IMR-90 (cell line): ENCODE measurements around the gene PPP1R2. TPM values are rescaled to one million over a fixed set of nuclear protein-coding genes. Genes with fewer than 3 reads are reported as not detected.

Source experiments
- ATAC-seq: fragments of 200-7000 bp; cut with Tn5 transposase; 2 replicates; pipeline ENCODE4 v1.9.1; 2020; ENCODE audit warnings: low read depth, mild to moderate bottlenecking, moderate library complexity
- BruUV-seq: library from RNA; stranded (reverse); fragments of 400-500 nt; replicated peaks from 2 replicates; lab custom pipeline; 2021; lab: Mats Ljungman, UMichigan
- CTCF ChIA-PET: fragments of 300-600 bp; formaldehyde crosslinking; extraction: SDS; loops from one replicate; lab custom pipeline; 2021; ENCODE audit warnings: antibody characterized with exemption; lab: Yijun Ruan, JAX
- POLR2A ChIA-PET: fragments of 300-600 bp; sonication (Branson Sonifier 250); formaldehyde crosslinking; loops from one replicate; lab custom pipeline; 2022; ENCODE audit warnings: antibody characterized with exemption; ENCODE audit not compliant: unreplicated experiment; lab: Charles Lee
- DNase-seq: peaks from one replicate; pipeline ENCODE4 v3.0.0; 2013
- H2AFZ ChIP-seq: replicated peaks from 2 replicates; pipeline ENCODE3; 2013; ENCODE audit warnings: low read length, mild to moderate bottlenecking; ENCODE audit not compliant: poor library complexity
- H2AK5ac ChIP-seq: 2 replicates; pipeline ENCODE4 v1.6.1; 2013; ENCODE audit warnings: low read depth, low read length, inconsistent platforms
- H2AK9ac ChIP-seq: replicated peaks from 2 replicates; pipeline ENCODE3; 2013; ENCODE audit warnings: mild to moderate bottlenecking, low read depth, low read length, moderate library complexity; ENCODE audit not compliant: poor library complexity
- H2BK120ac ChIP-seq: 2 replicates; pipeline ENCODE4 v1.6.1; 2013; ENCODE audit warnings: low read depth, low read length, inconsistent platforms
- H2BK15ac ChIP-seq: 3 replicates; pipeline ENCODE4 v1.6.1; 2013; ENCODE audit warnings: low read depth, low read length, inconsistent platforms
- H2BK20ac ChIP-seq: 2 replicates; pipeline ENCODE4 v1.6.1; 2013; ENCODE audit warnings: low read depth, mild to moderate bottlenecking, inconsistent platforms, low read length, moderate library complexity
- H2BK5ac ChIP-seq: 2 replicates; pipeline ENCODE4 v1.6.1; 2013; ENCODE audit warnings: mild to moderate bottlenecking, low read depth, low read length, inconsistent platforms; ENCODE audit not compliant: poor library complexity, severe bottlenecking
- H3K14ac ChIP-seq: replicated peaks from 2 replicates; pipeline ENCODE4 v1.6.1; 2013; ENCODE audit warnings: low read depth, low read length, inconsistent platforms
- H3K18ac ChIP-seq: 2 replicates; pipeline ENCODE4 v1.6.1; 2013; ENCODE audit warnings: low read depth, low read length, control low read depth
- H3K23ac ChIP-seq: 2 replicates; pipeline ENCODE4 v1.6.1; 2013; ENCODE audit warnings: low read depth, low read length, inconsistent platforms
- H3K27ac ChIP-seq: 2 replicates; pipeline ENCODE4 v1.5.1; 2013; ENCODE audit warnings: mild to moderate bottlenecking, control low read depth, low read length; ENCODE audit not compliant: insufficient read depth
- H3K27me3 ChIP-seq: 2 replicates; pipeline ENCODE4 v1.6.1; 2013; ENCODE audit warnings: low read length; ENCODE audit not compliant: control insufficient read depth, insufficient read depth
- H3K36me3 ChIP-seq: 2 replicates; pipeline ENCODE4 v1.6.1; 2013; ENCODE audit warnings: low read length, mixed read lengths; ENCODE audit not compliant: control insufficient read depth, insufficient read depth
- H3K4ac ChIP-seq: 2 replicates; pipeline ENCODE4 v1.6.1; 2013; ENCODE audit warnings: low read depth, low read length, inconsistent platforms
- H3K4me1 ChIP-seq: 2 replicates; pipeline ENCODE4 v1.6.1; 2013; ENCODE audit warnings: low read length, mixed read lengths; ENCODE audit not compliant: control insufficient read depth, insufficient read depth
- H3K4me2 ChIP-seq: 2 replicates; pipeline ENCODE4 v1.6.1; 2013; ENCODE audit warnings: low read depth, mild to moderate bottlenecking, control low read depth, low read length, moderate library complexity
- H3K4me3 ChIP-seq: 2 replicates; pipeline ENCODE4 v1.5.1; 2013; ENCODE audit warnings: low read depth, mild to moderate bottlenecking, control low read depth, low read length, moderate library complexity; ENCODE audit not compliant: insufficient read depth
- H3K56ac ChIP-seq: 2 replicates; pipeline ENCODE4 v1.6.1; 2013; ENCODE audit warnings: low read length, inconsistent platforms; ENCODE audit not compliant: insufficient read depth; ENCODE audit errors: extremely low read depth
- H3K79me1 ChIP-seq, 2 experiments: 2 replicates each; pipeline ENCODE4 v1.6.1; 2013; ENCODE audit warnings: low read length in 2 of 2, inconsistent platforms in 1 of 2, low read depth in 1 of 2
- H3K9ac ChIP-seq: 2 replicates; pipeline ENCODE4 v1.6.1; 2013; ENCODE audit warnings: low read depth, low read length, control low read depth
- H3K9me1 ChIP-seq: 2 replicates; pipeline ENCODE4 v1.6.1; 2013; ENCODE audit warnings: low read length, inconsistent platforms; ENCODE audit not compliant: insufficient read depth
- H3K9me3 ChIP-seq: 2 replicates; pipeline ENCODE4 v1.6.1; 2013; ENCODE audit warnings: low read length; ENCODE audit not compliant: control insufficient read depth, insufficient read depth
- H4K20me1 ChIP-seq: 2 replicates; pipeline ENCODE4 v1.6.1; 2013; ENCODE audit warnings: low read length, inconsistent platforms; ENCODE audit not compliant: insufficient read depth
- H4K5ac ChIP-seq: 2 replicates; pipeline ENCODE4 v1.6.1; 2013; ENCODE audit warnings: mild to moderate bottlenecking, low read depth, low read length, control low read depth
- H4K8ac ChIP-seq, 2 experiments: 2 replicates each; pipeline ENCODE4 v1.6.1; 2013; ENCODE audit warnings: low read depth in 2 of 2, low read length in 2 of 2, control low read depth in 1 of 2, inconsistent platforms in 1 of 2
- H4K91ac ChIP-seq: 2 replicates; pipeline ENCODE4 v1.6.1; 2013; ENCODE audit warnings: low read depth, low read length, inconsistent platforms; ENCODE audit not compliant: insufficient read depth
- BHLHE40 ChIP-seq: fragments of 150-350 bp; IDR thresholded peaks from 2 replicates; pipeline ENCODE4 v1.6.1; 2016; ENCODE audit warnings: mild to moderate bottlenecking, low read depth, low read length
- CEBPB ChIP-seq: IDR thresholded peaks from 2 replicates; pipeline ENCODE4 v1.6.1; 2012; ENCODE audit warnings: low read depth, low read length, improper control_type of control experiment
- CHD1 ChIP-seq: IDR thresholded peaks from 2 replicates; pipeline ENCODE4 v1.6.1; 2012; ENCODE audit warnings: low read depth, low read length, improper control_type of control experiment
- CTCF ChIP-seq: conservative IDR thresholded peaks from 2 replicates; pipeline ENCODE4 v1.5.1; 2012; ENCODE audit warnings: mild to moderate bottlenecking, low read depth, low read length, improper control_type of control experiment
- FOS ChIP-seq: fragments of 150-350 bp; IDR thresholded peaks from 2 replicates; pipeline ENCODE4 v1.6.1; 2016; ENCODE audit warnings: low read depth, low read length
- MAFK ChIP-seq: IDR thresholded peaks from 2 replicates; pipeline ENCODE4 v1.6.1; 2012; ENCODE audit warnings: low read depth, low read length, improper control_type of control experiment
- MAZ ChIP-seq: IDR thresholded peaks from 2 replicates; pipeline ENCODE4 v1.6.1; 2012; ENCODE audit warnings: low read depth, mild to moderate bottlenecking, low read length, improper control_type of control experiment, moderate library complexity, borderline replicate concordance
- MXI1 ChIP-seq: IDR thresholded peaks from 2 replicates; pipeline ENCODE4 v1.6.1; 2012; ENCODE audit warnings: low read depth, mild to moderate bottlenecking, low read length, moderate library complexity, borderline replicate concordance
- POLR2A ChIP-seq: IDR thresholded peaks from 2 replicates; pipeline ENCODE4 v1.6.1; 2012; ENCODE audit warnings: mild to moderate bottlenecking, low read depth, low read length
- RAD21 ChIP-seq: IDR thresholded peaks from 2 replicates; pipeline ENCODE4 v1.6.1; 2012; ENCODE audit warnings: low read length, improper control_type of control experiment
- RCOR1 ChIP-seq: IDR thresholded peaks from 2 replicates; pipeline ENCODE4 v1.6.1; 2012; ENCODE audit warnings: mild to moderate bottlenecking, low read length, improper control_type of control experiment; ENCODE audit not compliant: insufficient replicate concordance
- RFX5 ChIP-seq: IDR thresholded peaks from 2 replicates; pipeline ENCODE4 v1.8.0; 2012; ENCODE audit warnings: low read depth, mild to moderate bottlenecking, low read length, moderate library complexity
- USF2 ChIP-seq: fragments of 150-350 bp; IDR thresholded peaks from 2 replicates; pipeline ENCODE4 v1.6.1; 2017; ENCODE audit warnings: mild to moderate bottlenecking, antibody characterized with exemption, low read length, low read depth
- WGBS, 2 experiments: methylation state at CpG; one replicate each; pipeline versions ENCODE4 v1.1.5 to v1.1.7; 2013; ENCODE audit warnings: missing lambda C conversion rate in 2 of 2; ENCODE audit not compliant: insufficient read length in 1 of 2; ENCODE audit errors: extremely low coverage in 2 of 2; 5-methylcytosine and 5-hydroxymethylcytosine counted together
- dilution Hi-C: fragments of 300-500 bp; cut with HindIII; formaldehyde crosslinking; loops from one replicate; pipeline ENCODE4 v1.14.3; 2018; ENCODE audit warnings: low sequenced_read_pairs; ENCODE audit not compliant: unreplicated experiment
- in situ Hi-C: fragments of 300-500 bp; cut with MboI; formaldehyde crosslinking; loops from 3 replicates; pipeline ENCODE4 v1.14.3; 2019; ENCODE audit warnings: low sequenced_read_pairs, inconsistent platforms, mixed read lengths
- intact Hi-C: fragments of 100-400 bp; cut with micrococcal nuclease; formaldehyde crosslinking; loops from 2 replicates; pipeline ENCODE4 v1.10.0; 2022
- polyA plus RNA-seq, 3 experiments: library from polyadenylated mRNA; depleted of rRNA; stranded (reverse); fragments of >200 nt; gene quantifications; 2 replicates each; pipeline ENCODE4 v1.2.3, GENCODE V29; 2012; ENCODE audit warnings: low replicate concordance in 1 of 3
- total RNA-seq: library from RNA; depleted of rRNA; stranded (reverse); fragments of >200 nt; gene quantifications from 2 replicates; pipeline ENCODE4 v1.2.3, GENCODE V29; 2012

The PPP1R2 gene
- total and polyA plus RNA-seq, 2 of the 4 experiments (the other 2 are of a cell fraction), result 9.2 to 36.0 TPM

GRCh38 chr3:195573611-195574496 lies 30.7 kb upstream of the PPP1R2 start (continued):
- TF ChIP-seq RFX5 (no peak), USF2 (no peak)

GRCh38 chr3:195571361-195571760 lies 28.2 kb upstream of the PPP1R2 start:
- Histone ChIP-seq H2BK15ac (no peak overlapping the region), H3K27me3 (peaks cover 44% of the 10 kb centered on the region), H2BK120ac (no peak overlapping the region), H2BK20ac (no peak overlapping the region), H3K9ac (no peak overlapping the region), H3K27ac (no peak overlapping the region), H4K20me1 (no peaks in the 10 kb centered on the region), H2AK9ac (no peak overlapping the region), H3K14ac (no peak overlapping the region), H3K9me3 (peaks cover 2% of the 10 kb centered on the region; the same call in 1 of the 2 replicates), H2AFZ (no peak overlapping the region), H4K5ac (no peak overlapping the region), H2BK5ac (no peak overlapping the region), H3K4me1 (no peaks in the 10 kb centered on the region), H3K4me2 (no peak overlapping the region), H4K8ac (no peak overlapping the region), H3K79me1 (no peaks in the 10 kb centered on the region), H3K4me3 (no peak overlapping the region), H4K91ac (no peak overlapping the region), H3K36me3 (no peaks in the 10 kb centered on the region), H3K23ac (no peak overlapping the region), H3K56ac (no peak overlapping the region), H3K18ac (no peak overlapping the region), H3K4ac (no peak overlapping the region), H3K9me1 (no peaks in the 10 kb centered on the region), H2AK5ac (no peak overlapping the region)
- in situ Hi-C loops, result no loop called here
- whole genome bisulfite sequencing, 2 experiments, result 20% methylated on average over 1 of the region's 6 CpGs; no CpG with 5 or more reads in 1 of the 2 experiments
- ChIA-PET POLR2A (no interaction called here), CTCF (no interaction called here)
- intact Hi-C loops, result no loop called here
- ATAC-seq, result no peak
- DNase-seq, result no peak
- TF ChIP-seq MAFK (no peak), RAD21 (no peak), BHLHE40 (no peak), USF2 (no peak), MXI1 (no peak), FOS (no peak), CEBPB (no peak), RCOR1 (no peak), CHD1 (no peak), RFX5 (no peak), CTCF (no peak), MAZ (no peak), POLR2A (no peak)
- dilution Hi-C loops, result no loop called here
- no TSS peak for BruUV-seq
